Measurements from ENCODE around the gene WRNIP1. TPM values are rescaled to one million over a fixed set of nuclear protein-coding genes. Genes with fewer than 3 reads are reported as not detected.
A peak's percentile ranks its signal among the peaks of the same experiment; 100 is the strongest.

Gene WRNIP1
- total and polyA plus RNA-seq, 9 of the 15 experiments (the other 6 are each of a cell fraction or from before 2014, with no cell fraction given) = 13.2 to 63.6 (median 48.6) TPM

GRCh38 chr6:2725999-2726567 is 39.1 kb upstream of the WRNIP1 start (continued):
- TF ChIP-seq PCBP2 (IDR thresholded peaks at IDR 0.05; ENCODE audit: low read depth, low read length, poor library complexity, severe bottlenecking) (no peak), ARHGAP35 (IDR thresholded peaks at IDR 0.05; ENCODE audit: partially characterized antibody) (no peak), ZBTB34 (CRISPR knock-in tag; IDR thresholded peaks at IDR 0.05) (no peak), ZNF133 (CRISPR knock-in tag; IDR thresholded peaks at IDR 0.05) (no peak), SIRT6 (IDR thresholded peaks at IDR 0.05; ENCODE audit: low read depth, low read length) (no peak), HLTF (IDR thresholded peaks at IDR 0.05) (no peak), ARID4B (CRISPR knock-in tag; IDR thresholded peaks at IDR 0.05) (no peak), PHB2 (IDR thresholded peaks at IDR 0.05; ENCODE audit: low read depth) (no peak), ZSCAN32 (CRISPR knock-in tag; IDR thresholded peaks at IDR 0.05) (0 out of 2 replicates have a peak, but pooled peaks have one; percentile 24), C11orf30 (IDR thresholded peaks at IDR 0.05; ENCODE audit: low read depth) (no peak), ZNF445 (CRISPR knock-in tag; IDR thresholded peaks at IDR 0.05; ENCODE audit: low read depth) (no peak), ZNF518B (CRISPR knock-in tag; IDR thresholded peaks at IDR 0.05) (no peak), POU5F1 (IDR thresholded peaks at IDR 0.05; ENCODE audit: borderline replicate concordance, low read depth, low read length, partially characterized antibody) (no peak), ESRRB (CRISPR knock-in tag; IDR thresholded peaks at IDR 0.05; ENCODE audit: borderline replicate concordance) (no peak), PCBP1 (IDR thresholded peaks at IDR 0.05; ENCODE audit: low read depth, low read length, poor library complexity, severe bottlenecking) (no peak), TFAP4 (CRISPR knock-in tag; IDR thresholded peaks at IDR 0.05; ENCODE audit: borderline replicate concordance) (no peak), FOXK1 (CRISPR knock-in tag; IDR thresholded peaks at IDR 0.05; ENCODE audit: borderline replicate concordance) (no peak), NFYB (IDR thresholded peaks at IDR 0.05; ENCODE audit: extremely low read depth, insufficient read length) (no peak), LEF1 (IDR thresholded peaks at IDR 0.05) (peak; percentile 12; the same call in 1 of the 2 replicates)
